GM21576 (cell line): ENCODE data around the gene CHST13.

Experiments used
- ATAC-seq: cut with Tn5 transposase; IDR thresholded peaks from one replicate; pipeline ENCODE4 v1.9.1; 2021; ENCODE audit warnings: mild to moderate bottlenecking, moderate library complexity; ENCODE audit not compliant: unreplicated experiment

CHST13 gene, protein sequence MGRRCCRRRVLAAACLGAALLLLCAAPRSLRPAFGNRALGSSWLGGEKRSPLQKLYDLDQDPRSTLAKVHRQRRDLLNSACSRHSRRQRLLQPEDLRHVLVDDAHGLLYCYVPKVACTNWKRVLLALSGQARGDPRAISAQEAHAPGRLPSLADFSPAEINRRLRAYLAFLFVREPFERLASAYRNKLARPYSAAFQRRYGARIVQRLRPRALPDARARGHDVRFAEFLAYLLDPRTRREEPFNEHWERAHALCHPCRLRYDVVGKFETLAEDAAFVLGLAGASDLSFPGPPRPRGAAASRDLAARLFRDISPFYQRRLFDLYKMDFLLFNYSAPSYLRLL

DNA sequence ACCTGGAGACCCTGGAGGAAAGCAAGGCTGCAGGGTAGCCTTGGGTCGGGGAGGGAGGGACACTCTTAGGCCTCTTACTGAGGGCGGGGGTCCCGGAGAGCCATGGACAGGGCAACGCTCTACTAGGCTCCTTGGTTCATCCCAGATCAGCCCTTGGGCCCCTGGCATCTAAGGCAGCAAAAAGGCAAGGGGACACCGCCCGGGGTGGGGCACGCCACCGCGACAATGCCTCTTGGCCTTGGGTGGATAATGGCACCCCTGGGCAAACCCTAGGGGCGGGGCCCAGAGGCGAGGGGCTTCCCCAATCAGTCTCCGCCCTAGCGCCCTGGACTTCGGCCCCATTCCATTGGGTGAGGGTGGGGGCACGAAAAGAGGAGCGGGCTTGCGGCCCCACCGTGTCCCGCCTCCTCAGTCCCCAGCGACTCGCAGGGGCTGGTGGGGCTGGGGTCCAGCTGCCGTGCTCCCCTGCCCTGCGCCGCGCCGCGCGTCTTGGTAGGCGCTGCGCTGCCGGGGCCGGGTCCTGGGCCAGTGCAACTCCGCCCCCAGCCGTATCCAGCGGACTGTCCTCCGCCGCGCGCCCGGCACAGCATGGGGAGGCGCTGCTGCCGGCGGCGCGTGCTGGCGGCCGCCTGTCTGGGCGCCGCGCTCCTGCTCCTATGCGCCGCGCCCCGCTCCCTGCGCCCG, at the start of gene CHST13:
CHST13 (plus strand) TSS at position 411 of the 684 bp plus-strand sequence; CDS start at position 589, 178 bp downstream.
- ATAC-seq = no peak

DNA sequence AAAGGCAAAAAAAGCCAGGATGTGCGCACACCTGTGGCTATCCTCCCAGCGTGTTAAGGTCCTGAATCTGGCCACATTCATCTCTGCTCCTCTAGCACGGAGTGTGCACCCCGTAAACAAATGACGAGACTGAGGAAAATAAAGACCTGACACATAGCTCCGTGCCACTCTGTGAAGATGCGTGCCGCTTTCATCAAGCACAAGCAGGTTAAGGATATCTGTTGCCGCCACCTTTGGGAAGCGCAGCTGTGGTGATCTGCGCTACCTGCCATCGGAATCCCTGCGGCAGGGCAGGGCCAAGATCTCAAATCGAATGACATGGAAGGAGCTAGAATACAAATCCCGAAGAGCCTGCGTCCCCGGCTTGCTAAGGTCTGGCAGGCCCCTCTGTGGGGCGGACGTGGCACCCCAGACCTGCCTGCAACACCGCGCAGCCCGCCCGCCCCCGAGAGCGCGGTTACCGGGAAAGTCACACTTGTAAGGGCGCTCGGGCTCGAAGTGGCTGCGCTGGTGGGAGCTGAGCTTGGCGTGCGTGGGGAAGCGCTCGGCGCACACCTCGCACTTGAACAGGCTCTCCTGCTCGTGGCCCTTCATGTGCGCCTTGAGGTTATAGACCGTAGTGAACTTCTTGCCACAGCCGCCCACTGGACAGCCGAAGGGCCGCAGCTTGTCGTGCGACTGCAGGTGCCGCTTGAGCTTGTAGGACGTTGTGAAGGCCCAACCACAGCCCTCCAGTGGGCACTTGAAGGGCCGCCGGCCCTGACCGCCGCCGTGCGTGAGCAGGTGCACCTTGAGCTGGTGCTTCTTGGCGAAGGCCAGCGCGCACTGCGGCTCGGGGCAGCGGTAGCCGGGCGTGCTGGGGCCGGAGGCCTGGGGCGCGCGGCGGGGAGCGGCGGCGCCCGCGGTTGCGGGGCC, 49.2 kb upstream of the CHST13 start:
- peak; percentile 12 for ATAC-seq

DNA sequence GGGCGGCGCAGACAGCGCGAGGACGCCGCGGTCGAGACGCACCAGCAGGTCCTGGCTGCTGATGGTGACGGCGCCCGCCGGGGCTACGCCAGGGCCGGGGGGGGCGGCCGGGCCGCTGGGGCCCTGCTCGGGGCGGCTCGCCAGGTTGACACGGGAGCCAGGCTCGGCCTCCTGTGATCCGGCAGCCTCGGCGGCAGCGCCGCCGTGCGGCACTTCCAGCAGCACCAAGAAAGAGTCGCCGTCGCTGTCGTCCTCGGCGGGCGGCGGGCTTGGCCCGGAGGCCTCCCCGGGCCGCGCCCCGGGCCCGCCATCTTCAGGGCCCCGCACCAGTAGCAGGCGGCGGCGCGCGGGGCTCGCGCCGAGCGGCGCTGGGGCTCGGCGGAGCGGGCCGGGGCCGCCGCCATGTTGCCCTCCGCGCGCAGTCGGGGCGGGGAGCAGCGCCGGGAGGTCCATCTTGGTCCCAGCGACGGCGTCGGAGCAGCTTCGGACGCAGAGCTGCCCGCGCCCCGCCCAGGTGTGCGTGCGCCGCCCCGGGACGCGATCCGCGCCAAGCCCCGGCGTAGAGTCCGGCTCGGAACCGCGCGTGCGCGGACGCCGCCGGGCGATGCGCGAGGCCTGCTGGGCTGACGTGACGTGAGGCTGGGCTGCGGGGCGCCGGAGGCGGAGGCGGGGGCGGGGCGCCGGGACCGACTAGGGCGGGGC, 48.4 kb upstream of the CHST13 start, which contains the start of gene ZXDC:
ZXDC (minus strand) TSS at position 479 of the 702 bp plus-strand sequence; CDS start at position 453, 26 bp downstream.
- ATAC-seq = peak; percentile 75

DNA sequence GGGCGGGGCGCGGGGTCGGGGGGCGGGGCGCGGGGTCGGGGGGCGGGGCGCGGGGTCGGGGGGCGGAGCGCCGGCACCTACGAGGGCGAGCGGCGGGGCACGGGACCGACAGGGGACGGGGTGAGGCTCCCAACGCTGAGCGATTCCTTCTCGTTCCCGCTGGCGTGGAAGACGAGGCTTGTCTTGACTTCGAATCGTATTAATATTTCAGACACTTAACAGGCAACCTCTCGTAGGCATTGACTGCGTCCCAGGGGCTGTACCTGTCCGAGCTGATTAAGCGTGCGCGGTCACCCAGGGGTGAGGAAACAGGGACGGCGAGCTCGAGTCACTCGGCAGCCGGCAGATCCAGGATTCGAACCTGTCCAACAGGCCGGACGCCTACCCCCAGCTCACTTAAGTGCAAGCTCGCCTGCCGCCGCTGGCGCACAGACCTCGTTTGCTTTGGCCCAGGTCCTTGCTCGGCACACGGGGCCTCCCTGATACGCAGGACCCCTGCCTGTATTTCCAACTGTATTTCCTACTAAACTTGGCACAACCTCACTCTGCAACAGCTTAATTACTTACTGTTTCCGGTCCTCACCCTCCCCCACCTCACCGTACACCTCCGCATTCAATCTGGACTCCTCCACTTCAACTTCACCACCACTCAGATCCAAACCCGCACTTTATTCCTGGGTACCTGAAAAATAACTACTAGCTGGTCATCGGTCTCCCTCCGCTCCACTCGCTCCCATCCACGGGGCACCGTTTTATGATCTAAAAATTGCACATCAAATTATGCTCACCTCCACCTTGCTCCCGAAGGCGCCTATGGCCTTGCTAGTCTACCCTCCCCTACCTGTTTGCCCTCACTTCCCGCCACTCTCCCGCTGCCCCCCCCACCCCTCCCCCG, 47.5 kb upstream of the CHST13 start:
- peak; percentile 23 for ATAC-seq

DNA sequence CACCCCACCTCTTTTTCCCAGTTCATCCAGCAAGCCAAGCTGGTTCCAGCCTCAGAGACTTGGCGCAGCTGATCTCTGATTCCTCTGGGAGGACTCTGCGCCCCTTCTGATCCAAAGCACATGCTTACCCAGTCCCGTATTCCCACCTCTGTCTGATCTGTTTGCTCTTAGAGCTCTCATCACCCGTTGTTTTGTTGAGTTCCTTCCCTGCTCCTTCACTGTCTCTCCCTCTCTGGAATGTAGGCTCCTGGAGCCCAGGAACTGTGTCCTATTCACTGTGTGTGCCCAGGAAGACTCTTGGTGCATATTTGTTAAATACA, 46.9 kb upstream of the CHST13 start:
- no peak for ATAC-seq

DNA sequence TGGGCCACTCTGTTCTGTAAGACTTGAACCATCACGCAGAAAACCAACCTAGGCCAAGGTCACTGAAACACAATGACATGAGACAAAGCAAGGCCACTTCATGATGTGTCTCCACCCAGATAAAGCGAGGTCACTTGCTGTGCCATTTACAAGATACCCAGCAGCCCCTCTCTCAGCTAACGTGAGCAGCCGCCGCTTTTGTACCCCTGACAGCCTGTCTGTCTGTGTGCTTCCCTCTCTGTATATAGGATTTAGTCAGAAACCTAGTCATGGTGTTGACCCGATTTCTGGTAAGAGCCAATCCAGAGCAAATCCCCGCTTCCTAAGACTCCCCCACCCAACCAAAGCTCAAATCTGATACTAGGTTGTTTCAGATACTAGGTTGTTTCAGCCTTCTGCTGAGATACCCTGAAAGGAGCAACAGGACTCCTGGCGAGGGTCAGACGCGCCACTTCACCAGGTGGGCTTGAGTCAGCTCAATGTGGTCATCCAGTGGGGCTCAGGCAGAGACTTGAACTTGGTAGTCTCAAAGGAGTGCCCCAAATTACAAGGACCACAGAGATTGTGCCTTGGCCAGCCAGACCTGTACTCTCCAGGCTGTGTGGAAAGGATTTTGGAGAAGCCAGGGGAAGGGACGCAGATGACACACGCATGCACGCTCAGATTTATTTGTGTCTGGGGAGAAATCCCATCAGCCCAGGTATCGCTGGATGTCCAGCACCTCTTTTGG, 45.2 kb upstream of the CHST13 start:
- no peak for ATAC-seq

DNA sequence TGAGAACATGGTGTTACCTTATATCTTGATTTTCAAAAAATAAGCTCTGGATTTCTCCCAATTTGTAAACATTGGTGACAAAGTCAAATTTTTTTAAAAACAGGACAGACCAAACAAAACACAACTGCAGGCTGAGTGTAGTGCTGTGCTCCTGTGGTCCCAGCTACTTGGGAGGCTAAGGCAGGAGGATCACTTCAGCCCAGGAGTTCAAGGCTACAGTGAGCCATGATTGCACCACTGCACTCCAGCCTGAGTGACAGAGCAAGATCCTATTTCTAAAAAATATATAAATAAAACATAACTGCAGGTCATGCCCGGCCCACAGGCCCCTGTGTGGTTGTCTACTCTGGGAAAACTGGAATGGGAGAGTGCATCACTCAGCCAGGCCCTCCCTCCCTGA, 44.3 kb upstream of the CHST13 start:
- ATAC-seq = no peak

DNA sequence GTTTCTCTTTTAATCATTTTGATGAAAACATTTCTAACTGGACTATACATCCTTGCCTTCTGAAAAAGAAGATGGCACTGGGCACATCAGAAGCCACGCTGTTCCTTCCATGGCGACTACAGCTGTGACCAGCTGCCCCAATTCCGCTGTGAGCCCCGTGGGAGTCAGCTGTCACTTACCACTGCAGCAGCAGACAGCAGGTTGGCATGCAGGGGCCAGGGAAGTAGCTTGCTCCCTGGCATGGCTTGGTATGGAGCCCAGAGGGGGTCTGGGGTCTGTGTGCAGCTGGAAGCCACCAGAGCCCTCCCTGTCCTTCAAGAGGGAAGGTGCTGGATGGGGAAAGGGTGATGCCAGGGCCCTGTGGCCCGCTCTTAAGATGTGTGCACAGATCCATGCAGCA, 43.7 kb upstream of the CHST13 start:
- no peak for ATAC-seq

DNA sequence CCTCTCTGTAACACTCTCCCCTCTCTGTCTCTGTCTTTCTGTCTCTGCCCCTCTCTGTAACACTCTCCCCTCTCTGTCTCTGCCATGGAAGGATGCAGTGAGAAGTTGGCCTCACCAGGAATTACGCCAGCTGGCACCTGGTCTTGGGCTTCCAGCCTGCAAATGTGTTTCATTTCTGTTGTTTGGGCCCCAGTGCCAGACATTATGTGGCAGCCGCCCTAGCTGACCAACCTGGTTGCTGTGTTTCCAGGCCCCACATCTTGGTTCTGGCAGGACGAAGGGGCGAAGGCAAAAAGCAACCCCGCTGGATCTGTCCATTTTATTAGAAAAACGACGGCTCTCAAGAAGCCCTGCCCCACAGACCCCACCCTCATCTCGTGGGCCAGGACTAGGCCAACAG, 43.1 kb upstream of the CHST13 start:
- no peak for ATAC-seq

DNA sequence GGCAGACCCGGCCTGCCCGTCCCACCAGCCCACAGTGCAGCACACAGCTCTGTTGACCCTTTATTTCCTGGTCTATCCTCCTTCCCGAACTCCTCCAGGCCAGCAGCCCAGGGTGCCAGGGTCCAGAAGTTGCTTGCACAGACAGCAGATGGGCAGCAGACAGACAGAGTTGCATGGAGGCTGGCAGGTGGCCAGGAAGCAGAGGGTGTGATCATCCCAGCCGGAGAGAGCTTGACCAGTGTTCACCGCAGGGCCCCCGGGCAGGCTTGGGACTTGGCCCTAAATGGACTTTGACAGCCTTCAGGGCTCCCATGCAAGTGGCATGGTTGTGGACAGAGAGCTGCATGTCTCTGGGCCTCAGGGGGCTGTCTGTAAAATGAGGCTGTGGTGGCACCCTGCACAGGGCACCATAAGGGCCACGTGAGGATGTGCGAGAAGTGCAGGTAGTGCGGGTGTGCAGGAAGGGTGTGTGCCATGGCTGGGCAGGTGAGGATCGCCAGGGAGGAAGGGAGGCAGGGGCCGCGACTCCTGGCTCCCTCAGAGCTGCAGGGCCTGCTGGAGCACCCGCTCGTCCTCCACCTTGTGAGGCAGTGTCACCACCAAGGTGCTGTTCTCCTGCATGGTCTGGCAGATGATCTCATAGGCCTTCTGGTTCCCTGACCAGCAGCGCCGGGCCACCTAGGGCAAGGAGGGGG, 42.0 kb upstream of the CHST13 start:
- ATAC-seq = no peak

DNA sequence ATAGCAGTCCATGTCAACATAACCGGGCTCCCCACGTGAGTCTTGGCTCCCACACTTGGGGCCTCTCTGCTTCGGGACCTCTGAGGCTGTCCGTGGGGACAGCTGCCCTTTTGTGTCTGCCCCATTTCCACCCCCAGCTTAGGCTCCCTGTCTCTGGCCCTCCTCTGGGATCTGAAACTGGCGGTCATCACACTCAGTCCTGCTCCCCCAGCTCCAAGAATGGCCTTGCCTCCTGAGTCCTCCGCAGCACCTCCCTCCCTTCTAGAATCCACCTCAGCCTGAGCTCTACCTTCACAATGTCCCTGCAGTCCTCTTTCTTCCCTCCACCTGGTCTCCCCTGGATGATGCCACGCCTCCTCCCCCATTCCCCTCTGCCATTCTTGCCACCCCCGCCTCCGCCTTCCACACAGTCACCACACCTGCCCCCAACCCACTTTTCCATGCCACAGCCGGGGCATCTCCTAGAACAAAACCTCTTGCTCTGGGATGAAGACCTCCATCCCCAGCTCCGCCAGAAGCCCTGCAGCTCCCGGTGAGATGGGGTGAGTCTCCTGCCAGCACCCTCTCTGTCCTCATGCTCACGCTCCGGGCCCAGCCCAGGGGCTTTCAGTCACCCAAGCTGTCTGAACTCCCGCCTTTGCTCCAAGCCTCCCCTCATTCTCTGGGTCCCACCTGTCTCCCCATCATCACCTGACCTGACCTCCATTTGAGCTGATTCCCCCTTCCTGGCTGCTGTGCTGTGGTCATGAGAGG, 41.3 kb upstream of the CHST13 start:
- no peak for ATAC-seq

DNA sequence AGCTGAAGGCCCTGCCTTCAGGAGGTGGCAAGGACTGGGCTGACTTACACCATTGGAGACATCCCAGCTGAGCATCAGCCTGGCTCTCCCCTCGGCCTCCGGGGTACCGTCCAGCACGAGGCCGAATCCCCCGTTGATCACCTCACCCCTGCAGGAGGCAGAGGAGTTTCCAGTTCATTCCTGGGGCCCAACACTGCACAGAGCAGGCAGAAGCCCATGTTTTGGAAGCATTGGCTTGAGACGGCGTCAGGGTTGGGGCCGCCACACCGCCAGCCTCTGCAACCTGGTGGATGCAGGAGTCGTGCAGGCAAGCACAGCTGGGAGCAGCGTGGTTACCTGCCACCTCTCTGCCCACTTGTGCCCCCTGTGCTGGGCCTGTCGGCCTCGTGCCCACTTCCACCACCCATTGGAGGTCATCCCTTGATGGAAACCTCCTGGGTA, 40.6 kb upstream of the CHST13 start:
- ATAC-seq = no peak

DNA sequence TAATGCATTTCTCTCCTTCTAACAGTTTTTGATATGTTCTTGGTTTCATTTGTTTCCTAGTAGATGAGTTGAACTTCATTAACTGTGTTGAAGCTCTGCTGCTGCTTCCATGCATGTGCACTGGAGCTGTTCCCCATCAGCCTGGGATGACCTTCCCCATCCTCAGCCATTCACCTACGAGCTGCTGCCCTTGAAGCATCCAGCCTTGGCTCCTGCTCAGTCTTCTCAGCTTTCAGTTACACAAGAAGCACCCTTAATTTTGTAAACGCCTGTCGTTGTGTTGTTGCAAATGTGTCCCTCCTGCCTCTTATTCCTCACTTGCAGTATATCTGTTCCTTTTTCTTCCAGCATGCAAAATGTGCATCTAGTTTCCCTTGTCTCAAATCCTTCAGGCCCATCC, 39.8 kb upstream of the CHST13 start:
- no peak for ATAC-seq

DNA sequence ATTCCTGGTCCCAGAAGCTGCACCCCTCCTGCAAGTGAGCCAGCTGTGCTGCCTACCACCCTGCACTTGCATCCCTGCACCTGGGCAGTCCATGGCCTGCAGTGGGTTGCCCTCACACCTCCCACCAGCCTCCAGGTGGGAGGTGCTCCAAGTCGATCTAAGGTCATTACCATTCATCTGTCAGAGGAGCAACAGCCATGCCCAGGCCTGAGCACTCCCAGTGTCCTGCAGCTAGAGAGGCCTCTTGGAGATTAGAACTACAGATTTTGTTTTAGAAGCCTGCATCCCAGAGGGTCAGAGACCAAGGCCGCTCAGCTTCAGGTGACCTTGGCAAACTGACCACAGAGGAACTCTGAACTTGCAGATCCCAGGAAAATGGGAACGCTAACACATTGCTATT, 39.3 kb upstream of the CHST13 start:
- ATAC-seq = no peak

DNA sequence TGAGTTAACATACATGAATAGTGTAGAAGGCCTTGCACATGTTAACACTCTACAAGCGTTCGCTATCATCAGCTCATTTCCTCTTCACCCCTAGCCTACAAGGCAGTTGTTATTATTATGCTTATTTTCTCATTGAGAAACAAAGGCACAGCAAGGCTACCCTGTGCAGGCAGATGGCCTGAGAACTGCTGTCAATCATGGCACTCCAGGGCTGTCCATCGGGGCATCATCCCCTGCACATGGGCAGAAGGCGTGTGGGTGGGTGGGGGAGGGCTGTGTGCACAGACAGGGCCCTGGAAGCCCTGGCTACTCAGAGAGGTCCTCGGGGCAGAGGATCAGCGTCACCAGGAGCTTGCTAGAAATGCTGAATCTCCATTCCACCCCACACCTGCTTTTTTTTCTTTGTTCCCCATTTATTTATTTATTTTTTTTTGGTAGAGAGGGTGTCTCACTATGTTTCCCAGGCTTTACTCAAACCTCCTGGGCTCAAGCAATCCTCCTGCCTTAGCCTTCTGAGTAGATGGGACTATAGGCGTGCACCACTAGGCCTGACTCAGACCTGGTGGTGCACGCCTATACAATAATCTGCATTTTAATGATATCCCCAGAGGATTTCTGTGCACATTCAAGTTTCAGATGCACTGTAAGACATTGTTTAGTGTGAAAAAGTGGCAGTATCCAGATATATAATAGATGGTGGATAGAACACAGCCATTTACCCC, 38.6 kb upstream of the CHST13 start:
- no peak for ATAC-seq

DNA sequence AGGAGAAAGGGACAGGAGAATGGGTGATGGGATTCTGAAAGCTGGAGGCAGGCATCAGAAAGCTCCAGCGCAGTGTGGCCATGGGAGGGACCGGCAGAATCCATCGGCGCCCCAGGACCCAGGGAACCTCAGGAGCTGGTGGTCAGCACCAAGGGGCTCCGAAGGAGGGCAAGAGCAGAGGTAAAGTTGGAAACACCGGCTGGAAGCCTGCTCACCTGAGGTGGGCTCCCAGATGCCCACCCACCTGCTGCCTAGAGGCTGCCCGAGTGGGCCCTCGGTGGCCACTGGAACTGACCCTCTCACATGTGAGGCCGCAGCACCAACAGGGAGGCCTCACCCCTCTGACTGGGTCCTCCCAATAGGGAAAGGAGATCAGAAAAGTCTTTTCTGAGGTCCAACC, 38.0 kb upstream of the CHST13 start:
- ATAC-seq = no peak

DNA sequence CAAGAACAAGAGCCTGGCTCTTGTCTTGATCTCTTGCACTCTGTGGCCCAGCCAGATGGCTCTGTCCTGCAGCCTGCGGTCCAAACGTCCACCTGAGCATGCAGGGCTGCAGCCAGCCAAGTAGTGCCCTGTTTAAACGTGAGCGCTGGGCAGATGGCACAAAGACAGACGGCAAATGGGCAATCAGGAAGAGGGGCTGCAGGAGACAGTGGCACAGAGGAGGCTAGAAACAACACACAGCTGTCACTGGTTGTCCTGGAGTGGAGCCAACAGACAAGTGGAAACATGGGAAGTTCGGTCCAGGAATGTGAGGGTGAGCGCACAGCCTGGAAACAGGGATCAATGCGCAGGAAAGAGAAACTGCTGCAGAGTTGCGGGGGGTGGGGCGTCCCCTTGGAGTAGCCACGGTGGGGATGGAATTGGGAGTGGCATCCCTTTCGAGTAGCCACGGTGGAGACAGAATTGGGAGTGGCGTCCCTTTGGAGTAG, 37.6 kb upstream of the CHST13 start:
- ATAC-seq = no peak
